HG03196 (cell line): ENCODE measurements around the gene LAMB1.

Source experiments
- ATAC-seq: cut with Tn5 transposase; IDR thresholded peaks from one replicate; pipeline ENCODE4 v1.9.1; 2021; ENCODE audit not compliant: unreplicated experiment

The LAMB1 gene

GRCh38 chr7:107948645-107949442, 54.1 kb downstream of the LAMB1 start:
- no peak for ATAC-seq

- ATAC-seq = no peak
Measured at GRCh38 chr7:107946881-107947280, 56.1 kb downstream of the LAMB1 start.

GRCh38 chr7:107946451-107946850, 56.5 kb downstream of the LAMB1 start:
- no peak for ATAC-seq

GRCh38 chr7:107945332-107945731, 57.6 kb downstream of the LAMB1 start:
- ATAC-seq = no peak

- ATAC-seq = no peak
Measured at GRCh38 chr7:107944411-107945169, 58.4 kb downstream of the LAMB1 start.

- no peak for ATAC-seq
Measured at GRCh38 chr7:107943018-107943417, 59.9 kb downstream of the LAMB1 start.

- ATAC-seq = no peak
Measured at GRCh38 chr7:107940951-107941350, 62.0 kb downstream of the LAMB1 start.

- ATAC-seq = no peak
Measured at GRCh38 chr7:107939573-107940489, 63.1 kb downstream of the LAMB1 start.

GRCh38 chr7:107938456-107939250, 64.3 kb downstream of the LAMB1 start:
- no peak for ATAC-seq

GRCh38 chr7:107937531-107937930, 65.4 kb downstream of the LAMB1 start:
- ATAC-seq = no peak

GRCh38 chr7:107936312-107936711, 66.6 kb downstream of the LAMB1 start:
- no peak for ATAC-seq

- no peak for ATAC-seq
Measured at GRCh38 chr7:107934991-107935770, 67.8 kb downstream of the LAMB1 start.

GRCh38 chr7:107933386-107934013, 69.5 kb downstream of the LAMB1 start:
- ATAC-seq = no peak

- ATAC-seq = no peak
Measured at GRCh38 chr7:107932805-107933204, 70.2 kb downstream of the LAMB1 start.

GRCh38 chr7:107931740-107932515, 71.0 kb downstream of the LAMB1 start:
- ATAC-seq = no peak

- ATAC-seq = no peak
Measured at GRCh38 chr7:107926481-107926880, 76.5 kb downstream of the LAMB1 start.

- ATAC-seq = peak; percentile 92
Measured at GRCh38 chr7:107924841-107925504, 78.0 kb downstream of the LAMB1 start.

- ATAC-seq = no peak
Measured at GRCh38 chr7:107922886-107923285, 80.1 kb downstream of the LAMB1 start.
